NCI-H2196 treated with DMSO at 0.1 percent for 48 hours (cell line): ENCODE measurements around the gene TMEM120A.

ENCODE experiments used
- DNase-seq: peaks from one replicate; lab custom pipeline; 2025; ENCODE audit not compliant: unreplicated experiment; lab: John Stamatoyannopoulos, UW

The TMEM120A gene

DNA sequence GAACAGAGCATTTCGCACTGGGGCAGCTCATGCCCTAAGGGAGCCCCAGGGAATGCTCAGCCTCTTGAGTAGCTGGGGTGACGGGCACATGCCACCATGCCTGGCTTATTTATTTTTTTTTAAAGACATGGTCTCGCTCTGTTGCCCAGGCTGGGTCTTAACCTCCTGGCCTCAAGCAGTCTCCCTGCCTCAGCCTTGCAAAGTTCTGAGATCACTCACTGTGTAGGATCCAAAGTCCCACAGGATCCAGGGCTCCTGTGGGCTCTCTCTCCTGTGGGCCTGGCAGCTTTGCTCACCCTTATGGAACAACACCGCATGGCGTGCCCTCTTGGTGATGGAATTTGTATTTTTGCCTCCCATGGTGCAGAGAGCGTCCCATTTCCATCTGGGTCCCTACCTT is 34.0 kb downstream of the TMEM120A start:
- DNase-seq = no peak

DNA sequence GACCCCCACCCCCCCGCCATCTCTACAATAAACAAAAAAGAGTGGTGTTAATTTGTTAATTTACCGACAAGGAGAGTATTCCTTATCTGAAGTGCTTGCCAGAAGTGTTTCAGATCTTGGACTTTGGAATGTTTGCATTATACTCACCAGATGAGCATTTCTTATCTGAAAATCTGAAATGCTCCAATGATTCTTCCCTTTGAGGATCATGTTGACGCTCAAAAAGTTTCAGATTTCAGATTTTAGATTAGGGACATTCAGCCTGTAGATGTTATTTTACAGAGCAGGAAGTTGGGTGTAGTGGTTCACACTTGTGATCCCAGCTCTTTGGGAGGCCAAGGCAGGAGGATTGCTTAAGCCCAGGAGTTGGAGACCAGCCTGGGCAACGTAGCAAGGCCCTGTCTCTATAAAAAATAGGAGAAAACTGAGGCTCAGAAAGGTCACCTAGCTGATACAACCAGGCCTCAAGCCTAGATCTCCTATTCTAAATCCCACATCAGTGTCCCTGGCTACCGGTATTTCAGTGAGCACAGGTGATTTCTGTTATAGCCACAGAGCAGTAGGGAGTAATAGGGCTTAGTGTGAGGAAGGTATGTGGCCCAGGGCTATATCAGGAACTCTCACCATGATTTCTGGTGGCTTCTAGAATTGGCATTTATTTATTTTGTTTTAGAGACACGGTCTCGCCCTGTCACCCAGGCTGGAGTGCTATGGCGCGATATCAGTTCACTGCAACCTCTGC is 35.4 kb downstream of the TMEM120A start:
- no peak for DNase-seq

DNA sequence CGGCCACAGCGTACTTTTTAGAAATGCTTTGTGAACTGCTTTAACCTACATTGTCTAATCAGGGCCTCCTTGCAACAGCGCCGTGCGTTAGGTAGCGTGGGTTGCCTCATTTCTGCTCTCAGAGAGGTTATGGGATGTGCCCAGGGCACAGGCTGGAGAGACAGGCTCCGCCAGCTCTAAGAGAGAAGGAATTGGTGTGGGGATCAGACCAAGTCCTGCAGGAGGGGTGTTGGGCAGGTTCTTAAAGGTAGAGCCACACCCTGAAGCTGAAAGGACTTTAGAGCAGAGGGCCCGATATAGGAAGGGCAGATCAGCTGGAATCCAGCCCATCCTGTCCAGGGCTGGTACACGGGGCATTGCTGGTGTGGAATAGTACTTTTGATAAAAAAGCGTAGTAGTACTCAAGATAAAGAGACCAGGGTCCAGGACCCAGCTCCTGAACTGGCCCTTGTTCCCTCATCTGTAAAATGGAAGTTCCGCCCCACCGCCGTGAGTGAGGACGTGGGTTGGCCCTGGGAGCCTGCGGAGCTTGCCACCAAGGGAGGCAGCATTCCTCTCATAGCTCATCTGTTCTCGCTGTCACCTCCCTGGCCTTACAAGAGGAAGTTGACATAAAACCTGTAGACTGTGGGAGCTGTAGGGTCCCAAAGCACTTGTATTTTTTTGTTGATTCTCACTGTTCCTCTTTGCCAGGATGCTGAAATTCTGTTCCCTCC is 37.2 kb downstream of the TMEM120A start:
- no peak for DNase-seq

DNA sequence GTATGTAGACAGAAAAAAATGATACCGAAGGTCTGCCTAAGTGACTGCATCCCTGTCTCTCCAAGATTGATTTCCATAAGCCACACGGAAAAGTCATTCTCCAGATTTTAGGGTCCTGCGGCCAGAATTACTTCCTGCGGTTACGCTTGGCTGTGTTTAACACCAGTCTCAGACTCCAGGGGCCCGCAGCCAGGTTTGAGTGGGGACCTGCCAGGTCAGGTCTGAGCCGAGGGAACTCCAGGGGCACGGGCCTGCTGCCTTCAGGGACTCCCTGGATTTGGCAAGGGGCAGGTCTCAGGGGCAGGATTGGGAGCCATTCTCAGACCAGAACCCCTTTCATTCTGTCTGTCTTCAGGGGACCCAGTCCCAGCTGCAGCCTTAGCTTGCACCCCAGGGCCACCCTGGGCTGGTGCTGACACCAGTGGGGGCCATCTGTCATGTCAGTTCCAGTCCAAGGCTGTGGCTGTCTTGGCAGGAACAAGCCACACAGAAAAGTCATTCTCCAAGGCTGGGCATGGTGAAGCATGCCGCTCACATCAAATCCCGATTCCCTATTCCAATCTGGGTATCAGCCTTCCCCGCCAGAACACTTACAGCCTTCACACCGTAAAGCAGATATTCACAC is 39.0 kb downstream of the TMEM120A start:
- DNase-seq = no peak

DNA sequence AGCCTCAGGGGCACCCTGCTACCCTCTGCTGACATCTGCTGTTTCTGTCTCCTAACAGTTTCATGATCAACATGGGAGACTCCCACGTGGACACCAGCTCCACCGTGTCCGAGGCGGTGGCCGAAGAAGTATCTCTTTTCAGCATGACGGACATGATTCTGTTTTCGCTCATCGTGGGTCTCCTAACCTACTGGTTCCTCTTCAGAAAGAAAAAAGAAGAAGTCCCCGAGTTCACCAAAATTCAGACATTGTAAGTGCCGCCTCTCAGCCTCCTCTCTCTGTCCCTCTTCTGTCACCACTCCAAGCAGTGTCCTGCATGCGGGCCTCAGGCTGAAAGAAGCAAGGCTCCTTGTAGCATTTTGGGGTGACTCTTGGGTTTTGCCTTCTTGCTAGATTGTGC is 40.5 kb downstream of the TMEM120A start:
- DNase-seq = no peak

DNA sequence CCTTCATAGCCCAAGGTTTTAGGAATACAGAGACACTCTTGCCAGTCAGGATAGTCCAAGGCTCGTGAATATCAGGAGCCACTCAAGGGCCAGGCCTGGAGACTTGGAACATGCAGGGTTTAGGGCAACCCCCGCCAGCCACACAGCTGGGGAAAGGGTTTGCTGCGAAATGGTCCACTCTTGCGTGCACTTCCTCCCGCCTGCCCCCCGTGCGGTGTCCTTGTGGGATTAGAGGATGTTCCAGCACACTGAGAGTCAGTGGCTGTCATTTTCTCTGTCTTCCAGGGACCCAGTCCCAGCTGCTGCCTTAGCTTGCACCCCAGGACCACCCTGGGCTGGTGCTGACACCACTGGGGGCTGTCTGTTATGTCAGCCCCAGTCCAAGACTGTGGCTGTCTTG is 41.0 kb downstream of the TMEM120A start:
- no peak for DNase-seq

DNA sequence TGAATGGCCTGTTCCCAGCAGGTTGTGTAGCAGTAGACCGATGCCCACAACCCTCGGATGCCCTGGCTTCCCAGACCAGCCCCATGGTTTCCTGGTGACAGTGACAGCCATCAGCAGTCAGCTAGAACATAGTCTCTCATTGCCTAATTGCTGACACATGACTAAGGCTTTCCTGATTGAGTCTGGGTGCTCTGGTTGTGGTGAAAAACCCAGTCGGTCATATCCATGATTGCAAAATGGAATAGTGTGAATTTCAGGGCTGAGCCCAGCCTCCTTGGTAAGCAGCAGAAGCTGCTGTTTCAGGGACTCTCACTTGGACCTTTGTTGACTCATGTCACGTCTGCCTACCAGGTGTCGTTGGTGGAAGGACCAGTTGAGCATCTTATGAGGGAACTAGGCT is 42.9 kb downstream of the TMEM120A start:
- no peak for DNase-seq

DNA sequence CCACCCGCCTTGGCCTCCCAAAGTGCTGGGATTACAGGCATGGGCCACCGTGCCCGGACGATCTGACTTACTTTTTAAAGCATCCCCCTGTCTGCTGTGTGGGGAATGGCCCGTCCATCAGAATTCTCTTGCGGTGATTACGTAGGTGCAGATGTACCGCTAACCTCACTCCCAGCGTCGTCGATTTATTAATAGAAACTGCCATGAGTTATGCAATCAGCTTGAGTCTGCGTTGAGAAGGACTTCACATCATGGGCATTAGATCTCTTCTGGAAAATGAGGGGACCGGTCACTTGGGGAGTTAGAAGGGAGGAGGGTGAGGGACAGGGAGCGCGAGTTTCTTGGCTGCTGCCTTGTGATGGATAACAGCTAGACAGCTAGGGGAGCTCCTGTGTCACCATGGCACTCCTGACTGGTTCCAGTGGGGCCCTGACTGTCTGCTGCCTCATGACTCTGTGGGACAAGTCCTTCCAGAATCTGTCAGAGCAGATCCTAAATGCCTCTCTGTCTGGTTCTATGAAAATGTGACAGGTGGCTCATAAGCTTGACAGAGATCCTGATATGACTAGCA is 44.2 kb downstream of the TMEM120A start:
- DNase-seq = no peak

DNA sequence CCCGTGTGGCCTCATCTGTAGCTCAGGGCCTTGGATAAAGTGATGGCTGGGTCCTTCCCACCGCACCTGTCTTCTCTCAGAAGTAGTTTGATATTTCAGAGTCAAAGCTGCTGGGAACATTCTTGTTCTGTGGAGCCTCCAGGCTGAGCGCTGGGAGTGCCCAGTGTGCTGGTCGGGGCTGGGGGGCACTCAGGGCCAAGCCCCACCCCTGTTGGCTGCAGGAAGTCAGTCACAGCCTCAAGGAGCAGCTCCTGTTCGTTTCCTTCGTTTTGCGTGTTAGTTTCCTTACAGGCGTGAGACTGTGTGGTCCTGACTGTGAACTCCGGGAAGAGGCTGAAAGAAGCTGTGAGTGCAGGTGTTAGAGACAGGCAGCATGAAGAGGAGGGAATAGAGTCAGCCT is 46.2 kb downstream of the TMEM120A start:
- no peak for DNase-seq

DNA sequence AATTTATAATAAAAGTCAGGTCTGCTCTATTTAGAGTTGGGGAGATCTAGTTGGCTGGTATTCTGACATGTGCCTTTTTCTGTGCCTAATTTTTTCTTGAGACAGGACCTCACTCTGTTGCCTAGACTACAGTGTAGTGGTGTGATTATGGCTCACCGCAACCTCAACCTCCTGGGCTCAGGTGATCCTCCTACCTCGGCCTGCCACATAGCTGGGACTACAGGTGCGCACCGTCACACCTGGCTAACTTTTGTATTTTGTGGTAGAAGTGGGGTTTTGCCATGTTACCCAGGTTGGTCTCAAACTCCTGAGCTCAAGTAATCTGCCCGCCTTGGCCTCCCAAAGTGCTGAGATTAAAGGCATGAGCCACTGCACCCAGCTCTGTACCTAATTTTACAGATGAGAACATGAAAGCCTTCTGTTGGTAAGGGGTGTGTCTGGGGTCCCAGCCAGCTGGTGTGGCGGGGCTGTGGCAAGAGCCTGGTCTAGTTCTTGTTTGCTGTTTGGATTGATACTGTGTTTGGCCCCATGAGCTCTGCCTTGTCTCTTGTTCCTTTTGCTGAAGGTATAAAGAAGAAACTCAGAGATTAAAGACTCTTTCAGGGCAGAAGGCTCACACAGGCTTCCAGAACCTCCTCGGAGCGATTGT is 48.1 kb downstream of the TMEM120A start:
- no peak for DNase-seq

DNA sequence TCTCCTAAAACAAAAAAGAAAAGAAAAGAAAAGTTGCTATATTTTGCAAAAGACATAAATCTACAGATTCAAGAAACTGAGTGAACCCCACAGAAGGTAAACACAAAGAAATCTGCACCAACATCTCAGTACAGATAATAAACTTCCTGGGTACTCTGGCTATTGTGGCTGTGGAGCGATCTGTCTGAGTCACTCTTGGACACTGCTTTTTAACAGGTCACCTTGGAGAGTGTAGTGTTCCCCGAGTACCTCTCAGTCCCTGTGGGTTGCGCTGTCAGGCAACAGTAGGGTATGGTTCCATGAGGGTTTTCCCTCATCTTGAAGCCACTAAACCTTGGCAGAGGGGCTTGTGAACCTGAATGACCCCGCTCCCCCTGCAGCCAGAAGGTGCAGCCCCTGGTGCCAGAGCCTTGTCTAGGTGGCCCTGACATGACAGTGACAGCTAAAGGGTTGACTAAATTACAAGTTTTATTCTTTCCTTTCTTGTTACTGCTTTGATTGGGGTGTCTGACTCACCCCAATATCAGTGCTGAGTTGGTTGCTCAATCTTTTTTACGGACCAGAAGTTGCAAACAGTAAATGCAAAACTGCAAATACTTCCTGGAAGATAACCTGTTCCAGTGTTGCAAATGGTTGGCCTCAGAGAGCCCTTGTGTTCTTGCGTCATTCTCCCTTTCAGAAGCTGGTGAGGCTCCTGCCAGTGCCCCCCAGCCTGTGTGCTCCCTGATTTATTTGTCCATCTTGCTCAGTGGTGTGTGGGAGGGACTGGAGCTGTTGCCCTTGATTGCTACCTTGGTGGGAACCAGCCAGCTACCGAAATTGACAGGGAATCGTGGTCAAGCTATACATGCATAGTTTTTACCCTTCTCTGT is 48.9 kb downstream of the TMEM120A start:
- no peak for DNase-seq

DNA sequence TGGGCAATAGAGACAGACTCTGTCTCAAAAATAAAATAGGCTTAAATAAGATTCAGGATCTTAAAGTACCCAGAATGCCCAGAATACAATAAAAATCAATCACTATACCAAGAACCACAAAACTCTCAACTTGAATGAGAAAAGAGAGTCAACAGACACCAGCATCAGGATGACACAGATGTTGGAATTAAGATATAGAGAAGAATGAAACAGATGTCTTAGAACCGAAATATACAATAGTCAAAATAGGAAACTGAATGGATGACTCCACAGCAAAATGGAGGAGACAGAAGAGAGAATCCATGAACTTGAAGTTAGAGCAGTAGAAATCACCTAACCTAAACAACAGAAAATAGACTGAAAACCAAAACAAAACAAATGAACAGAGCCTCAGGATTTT is 49.9 kb downstream of the TMEM120A start:
- no peak for DNase-seq

DNA sequence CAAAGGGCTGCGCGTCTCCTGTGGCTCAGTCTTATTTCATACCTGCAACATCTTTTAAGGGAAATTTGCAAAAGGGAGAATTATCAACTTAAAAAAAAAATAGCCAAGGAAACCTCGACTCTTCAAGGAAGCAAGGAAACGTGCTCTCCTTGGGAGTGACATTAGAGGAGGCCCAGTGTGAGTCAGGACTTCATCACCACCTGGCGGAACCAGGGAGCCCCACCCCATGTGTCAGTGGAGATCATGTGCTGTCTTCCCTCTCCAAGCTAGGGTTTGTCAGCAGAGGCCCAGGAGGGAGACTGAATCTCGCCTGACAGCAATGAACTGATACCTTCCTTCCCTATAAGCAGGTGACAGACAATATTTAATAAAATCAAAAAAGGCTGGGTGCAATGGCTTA is 50.5 kb downstream of the TMEM120A start:
- no peak for DNase-seq

DNA sequence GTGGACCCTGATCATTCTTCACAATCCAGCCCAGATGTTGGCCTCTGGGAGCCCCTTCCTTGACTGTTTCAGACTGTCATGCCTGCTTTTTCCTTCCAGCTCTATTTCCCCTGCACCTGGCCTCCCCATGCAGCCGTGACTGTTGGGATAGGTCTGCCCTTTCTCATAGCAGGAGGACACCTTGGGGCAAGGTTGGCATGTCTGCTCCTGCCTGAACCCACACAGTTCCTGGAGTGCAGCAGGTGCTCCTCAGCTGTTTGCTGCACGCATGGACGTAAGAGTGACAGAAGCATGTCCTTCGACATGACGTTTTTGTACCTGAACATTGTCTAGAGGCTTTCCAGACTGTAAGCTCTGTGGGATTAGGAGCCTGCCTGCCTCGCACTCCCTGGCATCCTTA is 55.5 kb downstream of the TMEM120A start:
- DNase-seq = no peak

DNA sequence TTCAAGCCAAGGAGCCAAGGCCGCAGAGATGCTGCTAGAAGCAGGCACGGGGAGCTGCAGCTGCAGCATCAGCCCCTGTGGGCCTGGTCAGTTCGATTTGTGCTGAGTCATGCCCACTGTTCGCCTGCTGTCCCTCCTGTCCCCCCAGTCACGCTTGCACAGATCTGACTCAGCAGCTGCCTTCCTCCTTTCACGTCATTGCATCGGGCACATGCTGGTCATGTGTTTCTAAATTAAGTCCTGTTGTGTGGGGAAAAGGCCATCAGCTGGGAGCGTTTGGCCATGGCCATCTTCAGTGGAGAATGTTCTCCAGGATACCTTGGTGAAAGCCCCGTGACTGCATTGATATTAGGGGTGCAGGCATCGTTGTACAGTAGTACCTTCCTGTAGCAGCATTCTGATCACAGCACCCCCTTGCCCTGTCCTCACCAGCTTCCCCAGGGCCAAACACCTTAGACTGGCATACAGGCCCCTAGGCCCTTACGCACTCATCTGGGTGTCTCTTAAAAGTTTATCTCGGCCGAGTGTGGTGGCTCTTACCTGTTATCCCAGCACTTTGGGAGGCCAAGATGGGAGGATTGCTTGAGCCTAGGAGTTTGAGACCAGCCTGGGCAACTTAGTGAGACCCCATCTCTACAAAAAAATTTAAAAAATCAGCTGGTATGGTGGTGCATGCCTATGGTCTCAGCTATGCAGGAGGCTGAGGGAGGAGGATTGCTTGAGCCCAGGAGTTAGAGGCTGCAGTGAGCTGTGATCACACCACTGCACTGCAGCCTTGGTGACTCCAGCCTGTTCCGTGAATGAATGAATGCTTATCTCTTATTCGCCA is 56.2 kb downstream of the TMEM120A start:
- DNase-seq = no peak
